Measurements from ENCODE around the gene PDE11A. TPM values are rescaled to one million over a fixed set of nuclear protein-coding genes. Genes with fewer than 3 reads are reported as not detected.
"Not testable (repeated sequence)": the region's sequence is repeated elsewhere in the genome, so short reads cannot be mapped to it uniquely, and the experiment has no call there.

PDE11A gene
- total and polyA plus RNA-seq, 2 of the 8 experiments (the other 6 are each of a cell fraction or from before 2014, with no cell fraction given): 0.19 to 0.23 TPM

GRCh38 chr2:178079279-178079678 is 6.7 kb upstream of the PDE11A start:
- H3K9me3 ChIP-seq (ENCODE audit: insufficient read depth in 2 of 2, low read depth in 1 of 2, low read length in 1 of 2); H3K4me3 ChIP-seq (ENCODE audit: extremely low read depth in 1 of 4, insufficient read depth in 2 of 4, low read depth in 3 of 4, low read length in 4 of 4); FAIRE-seq; CTCF ChIA-PET (ENCODE audit: partially characterized antibody); H3K23ac ChIP-seq (ENCODE audit: insufficient read length); H3K9ac ChIP-seq (replicated peaks in 1 of 4; ENCODE audit: extremely low read depth in 1 of 4, low read depth in 3 of 4, low read length in 3 of 4); H3K18ac ChIP-seq (ENCODE audit: extremely low read depth, low read length); H3K4me1 ChIP-seq (replicated peaks in 1 of 4; ENCODE audit: control insufficient read depth in 3 of 4, insufficient read depth in 4 of 4, low read length in 3 of 4); H3K23me2 ChIP-seq (ENCODE audit: low read depth, low read length); H4K5ac ChIP-seq (ENCODE audit: insufficient read length, low read depth, low read length); H2AK5ac ChIP-seq (ENCODE audit: low read depth, low read length); H4K8ac ChIP-seq (ENCODE audit: extremely low read depth, insufficient read depth, low read length); H3K4ac ChIP-seq (replicated peaks; ENCODE audit: insufficient read length, low read depth, low read length); H4K91ac ChIP-seq (replicated peaks; ENCODE audit: insufficient read length, low read length); H3K14ac ChIP-seq (ENCODE audit: insufficient read length); H2BK12ac ChIP-seq (ENCODE audit: low read depth, low read length); H2BK120ac ChIP-seq (replicated peaks; ENCODE audit: low read depth, low read length); H3K56ac ChIP-seq (replicated peaks; ENCODE audit: insufficient read length, low read depth, low read length); H4K20me1 ChIP-seq (replicated peaks in 1 of 2; ENCODE audit: control insufficient read depth in 1 of 2, insufficient read depth in 2 of 2, low read length in 2 of 2); H2BK20ac ChIP-seq (ENCODE audit: low read length); POLR2A ChIA-PET (ENCODE audit: partially characterized antibody); H3K36me3 ChIP-seq (ENCODE audit: control insufficient read depth in 2 of 4, insufficient read depth in 4 of 4, low read length in 3 of 4); DNase-seq (ENCODE audit: low read depth in 1 of 2, low spot score in 2 of 2); H3K4me2 ChIP-seq (ENCODE audit: insufficient read depth in 1 of 2, low read depth in 2 of 2, low read length in 2 of 2); H3K27ac ChIP-seq (ENCODE audit: low read depth, low read length); H3K79me2 ChIP-seq (ENCODE audit: control insufficient read depth in 1 of 2, insufficient read depth in 2 of 2, low read length in 2 of 2); H2BK5ac ChIP-seq (ENCODE audit: low read depth, low read length); H2BK15ac ChIP-seq (ENCODE audit: low read length); H2AFZ ChIP-seq (ENCODE audit: low read length); H3K79me1 ChIP-seq (ENCODE audit: low read depth, low read length); H3K27me3 ChIP-seq (replicated peaks in 1 of 4; ENCODE audit: control insufficient read depth in 3 of 4, extremely low read depth in 1 of 4, insufficient read depth in 3 of 4, low read length in 3 of 4): not testable (repeated sequence)
- WGBS, 2 experiments (ENCODE audit: extremely low coverage in 1 of 2, insufficient coverage in 1 of 2, insufficient read length in 1 of 2, insufficient replicate concordance in 2 of 2, low coverage in 1 of 2, low lambda C conversion rate in 2 of 2, missing lambda C conversion rate in 1 of 2): 95% methylated on average over 3 of the region's 3 CpGs; no CpG with 5 or more reads in 1 of the 2 experiments

All from H1 (cell line).